DND-41 (cell line): ENCODE results near the gene RHOT1.

Source experiments
- ATAC-seq: fragments of 200-7000 bp; cut with Tn5 transposase; 3 replicates; pipeline ENCODE4 v1.9.1; 2021; ENCODE audit warnings: low read depth; ENCODE audit not compliant: insufficient read depth
- DNase-seq: peaks from one replicate; pipeline ENCODE4 v3.0.0-alpha.2; 2020
- H2AFZ ChIP-seq: 2 replicates; pipeline ENCODE4 v1.6.0; 2012; ENCODE audit warnings: low read depth, low read length
- H3K27ac ChIP-seq: 2 replicates; pipeline ENCODE4 v1.5.1; 2012; ENCODE audit warnings: low read length, inconsistent platforms
- H3K27me3 ChIP-seq: fragments of 200-600 bp; sonication (generic); 2 replicates; pipeline ENCODE4 v1.6.0; 2012; ENCODE audit warnings: low read length, mild to moderate bottlenecking, inconsistent platforms; ENCODE audit not compliant: insufficient read depth, poor library complexity
- H3K36me3 ChIP-seq: 2 replicates; pipeline ENCODE4 v1.5.1; 2012; ENCODE audit warnings: low read length, inconsistent platforms; ENCODE audit not compliant: insufficient read depth
- H3K4me1 ChIP-seq: 2 replicates; pipeline ENCODE4 v1.5.1; 2012; ENCODE audit warnings: mild to moderate bottlenecking, low read length; ENCODE audit not compliant: insufficient read depth
- H3K4me2 ChIP-seq: 2 replicates; pipeline ENCODE4 v1.6.0; 2012; ENCODE audit warnings: mild to moderate bottlenecking, moderate library complexity, low read length, inconsistent platforms; ENCODE audit not compliant: insufficient read depth
- H3K4me3 ChIP-seq, 2 experiments: fragments of 200-600 bp in 1 of 2; shearing (Covaris generic) in 1 of 2; 2 replicates each; pipeline ENCODE4 v1.5.1; 2012 to 2016; ENCODE audit warnings: inconsistent platforms in 2 of 2, low read length in 2 of 2, mild to moderate bottlenecking in 2 of 2, low read depth in 1 of 2, moderate library complexity in 1 of 2
- H3K79me2 ChIP-seq: 2 replicates; pipeline ENCODE4 v1.6.0; 2012; ENCODE audit warnings: low read length, inconsistent platforms; ENCODE audit not compliant: insufficient read depth
- H3K9ac ChIP-seq: 2 replicates; pipeline ENCODE4 v1.6.0; 2012; ENCODE audit warnings: low read depth, mild to moderate bottlenecking, inconsistent platforms, low read length, moderate library complexity
- H3K9me3 ChIP-seq: 2 replicates; pipeline ENCODE4 v1.5.1; 2012; ENCODE audit warnings: low read length, moderate library complexity, mild to moderate bottlenecking, inconsistent platforms; ENCODE audit not compliant: insufficient read depth, severe bottlenecking
- H4K20me1 ChIP-seq: 2 replicates; pipeline ENCODE4 v1.6.0; 2012; ENCODE audit warnings: low read length; ENCODE audit not compliant: insufficient read depth
- EZH2 ChIP-seq: IDR thresholded peaks from 3 replicates; pipeline ENCODE4 v1.6.1; 2012; ENCODE audit warnings: borderline replicate concordance, low read depth, mild to moderate bottlenecking, moderate library complexity, low read length, inconsistent platforms; ENCODE audit not compliant: severe bottlenecking
- TF ChIP-seq, protein P1 (sequence below): IDR thresholded peaks from 2 replicates; pipeline ENCODE4 v1.5.1; 2012; ENCODE audit warnings: borderline replicate concordance, low read length, moderate library complexity, mild to moderate bottlenecking; ENCODE audit not compliant: poor library complexity, severe bottlenecking; ENCODE audit errors: extremely low read depth

RHOT1 gene

DNA sequence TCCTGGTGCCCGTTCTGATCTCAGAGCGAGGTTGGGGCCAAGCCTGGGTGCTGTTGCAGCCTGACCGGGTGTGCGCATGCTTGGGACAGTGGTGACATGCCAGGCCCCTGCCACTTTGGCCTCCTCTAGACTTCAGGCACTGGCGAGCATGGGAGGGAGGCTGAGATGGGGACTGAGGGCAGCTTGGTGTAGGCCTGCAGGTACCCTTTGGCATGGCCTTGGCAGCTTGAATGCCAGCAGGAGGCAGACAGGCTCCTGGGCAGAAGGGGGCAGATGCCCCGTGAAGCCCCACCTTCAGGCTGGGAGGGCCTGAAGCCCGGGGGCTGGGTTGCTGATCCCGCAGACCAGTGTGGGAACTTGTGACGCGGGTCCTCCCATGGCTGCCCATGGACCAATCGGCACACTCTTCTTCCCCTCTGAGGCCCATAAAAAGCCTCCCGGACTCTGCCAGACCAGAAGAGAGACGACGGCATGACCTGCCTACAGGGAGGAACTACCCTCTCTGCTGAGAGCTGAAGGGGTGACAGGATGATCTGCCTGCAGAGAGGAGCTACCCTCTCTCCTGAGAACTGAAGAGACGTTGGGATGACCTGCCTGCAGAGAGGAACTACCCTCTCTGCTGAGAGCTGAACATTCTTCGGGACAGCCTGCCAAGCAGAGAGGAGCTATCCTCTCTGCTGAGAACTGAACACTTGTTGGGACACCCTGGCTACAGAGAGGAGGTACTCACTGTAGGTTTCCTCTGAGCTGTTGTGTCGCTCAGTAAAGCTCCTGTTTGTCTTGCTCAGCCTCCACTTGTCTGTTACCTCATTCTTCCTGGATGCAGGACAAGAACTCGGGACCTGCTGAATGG, 17.5 kb downstream of the RHOT1 start:
- ATAC-seq, result no peak
- Histone ChIP-seq H3K27ac (no peak overlapping the region), H3K27me3 (no peaks in the 10 kb centered on the region), H3K4me3 (no peak overlapping the region), H3K9ac (no peak overlapping the region), H4K20me1 (peaks cover 14% of the 10 kb centered on the region), H3K79me2 (peaks cover 17% of the 10 kb centered on the region), H2AFZ (no peak overlapping the region), H3K4me2 (no peak overlapping the region), H3K36me3 (peaks cover 42% of the 10 kb centered on the region), H3K4me1 (no peaks in the 10 kb centered on the region), H3K9me3 (peaks cover 6% of the 10 kb centered on the region)
- DNase-seq, result no peak
- TF ChIP-seq EZH2, result no peak
- TF ChIP-seq, protein P1, sequence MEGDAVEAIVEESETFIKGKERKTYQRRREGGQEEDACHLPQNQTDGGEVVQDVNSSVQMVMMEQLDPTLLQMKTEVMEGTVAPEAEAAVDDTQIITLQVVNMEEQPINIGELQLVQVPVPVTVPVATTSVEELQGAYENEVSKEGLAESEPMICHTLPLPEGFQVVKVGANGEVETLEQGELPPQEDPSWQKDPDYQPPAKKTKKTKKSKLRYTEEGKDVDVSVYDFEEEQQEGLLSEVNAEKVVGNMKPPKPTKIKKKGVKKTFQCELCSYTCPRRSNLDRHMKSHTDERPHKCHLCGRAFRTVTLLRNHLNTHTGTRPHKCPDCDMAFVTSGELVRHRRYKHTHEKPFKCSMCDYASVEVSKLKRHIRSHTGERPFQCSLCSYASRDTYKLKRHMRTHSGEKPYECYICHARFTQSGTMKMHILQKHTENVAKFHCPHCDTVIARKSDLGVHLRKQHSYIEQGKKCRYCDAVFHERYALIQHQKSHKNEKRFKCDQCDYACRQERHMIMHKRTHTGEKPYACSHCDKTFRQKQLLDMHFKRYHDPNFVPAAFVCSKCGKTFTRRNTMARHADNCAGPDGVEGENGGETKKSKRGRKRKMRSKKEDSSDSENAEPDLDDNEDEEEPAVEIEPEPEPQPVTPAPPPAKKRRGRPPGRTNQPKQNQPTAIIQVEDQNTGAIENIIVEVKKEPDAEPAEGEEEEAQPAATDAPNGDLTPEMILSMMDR, result no peak

DNA sequence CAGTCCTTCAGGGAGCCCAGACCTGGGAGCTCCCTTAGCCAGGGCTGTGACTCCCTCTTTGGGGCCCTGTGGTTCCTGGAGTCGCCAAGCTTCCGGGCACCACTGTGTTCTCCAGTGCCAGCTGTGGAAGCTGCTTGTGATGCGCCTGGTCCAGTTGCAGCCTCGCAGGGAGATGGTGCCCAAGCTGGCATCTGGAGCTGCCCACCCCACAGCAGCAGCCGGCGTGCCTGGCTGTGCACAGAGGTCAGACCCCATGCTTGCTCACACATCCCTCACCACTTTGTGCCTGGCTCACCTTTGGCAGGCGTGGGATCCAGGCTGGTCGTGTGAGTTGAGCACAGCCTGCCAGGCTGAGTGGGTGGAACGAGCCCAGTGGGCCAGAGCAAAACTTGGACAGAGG, 18.2 kb downstream of the RHOT1 start:
- ATAC-seq (no peak), DNase-seq (no peak)
- H2AFZ ChIP-seq, result no peak overlapping the region
- TF ChIP-seq EZH2, result no peak
- TF ChIP-seq, protein P1, result no peak
- peaks cover 39% of the 10 kb centered on the region for H3K36me3 ChIP-seq
- peaks cover 6% of the 10 kb centered on the region for H3K9me3 ChIP-seq
- peaks cover 17% of the 10 kb centered on the region for H3K79me2 ChIP-seq
- H3K4me1 ChIP-seq, result no peaks in the 10 kb centered on the region
- no peak overlapping the region for H3K27ac ChIP-seq
- no peak overlapping the region for H3K4me3 ChIP-seq
- peaks cover 14% of the 10 kb centered on the region for H4K20me1 ChIP-seq
- no peak overlapping the region for H3K4me2 ChIP-seq
- no peak overlapping the region for H3K9ac ChIP-seq
- H3K27me3 ChIP-seq, result no peaks in the 10 kb centered on the region

DNA sequence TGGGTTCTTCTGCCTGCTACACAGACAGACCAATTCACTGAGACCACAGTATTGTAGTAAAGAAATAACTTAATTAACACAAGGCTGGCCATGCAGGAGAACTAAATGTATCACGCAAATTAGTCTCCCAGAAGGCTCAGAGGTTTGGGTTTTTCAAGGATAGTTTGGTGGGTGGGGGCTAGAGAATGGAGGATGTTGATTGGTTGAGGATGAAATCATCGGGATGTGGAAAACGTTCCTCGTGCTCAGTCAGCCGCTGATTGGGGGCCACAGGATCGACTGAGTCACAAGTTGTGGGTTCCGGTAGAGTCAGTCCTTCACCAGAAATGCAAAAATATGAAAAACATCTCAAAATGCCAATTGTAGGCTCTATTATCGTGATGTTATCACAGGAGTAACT, 18.7 kb downstream of the RHOT1 start:
- DNase-seq (no peak), ATAC-seq (no peak)
- no peak overlapping the region for H3K27ac ChIP-seq
- no peaks in the 10 kb centered on the region for H3K27me3 ChIP-seq
- no peaks in the 10 kb centered on the region for H3K4me1 ChIP-seq
- TF ChIP-seq, protein P1, result no peak
- no peak for TF ChIP-seq EZH2
- H3K9ac ChIP-seq, result no peak overlapping the region
- H3K9me3 ChIP-seq, result peaks cover 6% of the 10 kb centered on the region
- no peak overlapping the region for H3K4me3 ChIP-seq
- H3K79me2 ChIP-seq, result peaks cover 17% of the 10 kb centered on the region
- no peak overlapping the region for H3K4me2 ChIP-seq
- H2AFZ ChIP-seq, result no peak overlapping the region
- H3K36me3 ChIP-seq, result peaks cover 34% of the 10 kb centered on the region
- H4K20me1 ChIP-seq, result peaks cover 14% of the 10 kb centered on the region
